HepG2 (cell line): ENCODE measurements around the gene DHRS12. TPM values are rescaled to one million over a fixed set of nuclear protein-coding genes. Genes with fewer than 3 reads are reported as not detected.

Experiments
- ATM ChIP-seq: fragments of 450-650 bp; IDR thresholded peaks from 2 replicates; pipeline ENCODE4 v1.7.1; 2017; ENCODE audit warnings: mild to moderate bottlenecking, borderline replicate concordance
- BCL6 ChIP-seq: IDR thresholded peaks from 2 replicates; pipeline ENCODE4 v1.6.1; 2016; ENCODE audit warnings: missing genetic modification reagents, missing compliant biosample characterization
- JUN ChIP-seq: sonication (generic); formaldehyde crosslinking; IDR thresholded peaks from 2 replicates; pipeline ENCODE4 v1.4.0; 2020; ENCODE audit warnings: mild to moderate bottlenecking, missing genetic modification reagents
- polyA plus RNA-seq, 8 experiments: library from polyadenylated mRNA; depleted of rRNA in 3 of 8; stranded (reverse) in 7 of 8; unstranded in 1 of 8; fragments of >200 nt; fragmentation: Illumina TruSeq in 4 of 8; extraction: Trizol in 4 of 8; gene quantifications; 2 replicates each; pipeline versions ENCODE4 v1.2.1 to v1.2.3, GENCODE V29; 2011 to 2016; ENCODE audit warnings: low read depth in 4 of 8, missing spikeins in 1 of 8, mixed read lengths in 1 of 8; ENCODE audit not compliant: insufficient read depth in 1 of 8
- total RNA-seq, 5 experiments: library from RNA; depleted of rRNA; stranded (reverse); fragments of >200 nt; fragmentation: Illumina TruSeq; extraction: Trizol; gene quantifications; 2 replicates each; pipeline ENCODE4 v1.2.3, GENCODE V29; 2016; ENCODE audit warnings: low read depth in 1 of 5
- TF ChIP-seq, protein P1 (sequence below): sonication (generic); formaldehyde crosslinking; IDR thresholded peaks from 2 replicates; pipeline ENCODE4 v1.4.0; 2020; ENCODE audit warnings: missing genetic modification reagents
- TF ChIP-seq, protein P2 (sequence below): sonication (generic); formaldehyde crosslinking; IDR thresholded peaks from 2 replicates; pipeline ENCODE4 v1.4.0; 2020; ENCODE audit warnings: missing genetic modification reagents
- TF ChIP-seq, protein P3 (sequence below): IDR thresholded peaks from 2 replicates; pipeline ENCODE4 v1.6.1; 2016; ENCODE audit warnings: low read depth
- TF ChIP-seq, protein P4 (sequence below): sonication (generic); formaldehyde crosslinking; conservative IDR thresholded peaks from 2 replicates; pipeline ENCODE4 v1.4.0; 2020; ENCODE audit warnings: missing genetic modification reagents

Gene DHRS12
- total and polyA plus RNA-seq, 2 of the 13 experiments (the other 11 are each of a cell fraction or from before 2014, with no cell fraction given), result 7.2 to 8.4 TPM

DNA sequence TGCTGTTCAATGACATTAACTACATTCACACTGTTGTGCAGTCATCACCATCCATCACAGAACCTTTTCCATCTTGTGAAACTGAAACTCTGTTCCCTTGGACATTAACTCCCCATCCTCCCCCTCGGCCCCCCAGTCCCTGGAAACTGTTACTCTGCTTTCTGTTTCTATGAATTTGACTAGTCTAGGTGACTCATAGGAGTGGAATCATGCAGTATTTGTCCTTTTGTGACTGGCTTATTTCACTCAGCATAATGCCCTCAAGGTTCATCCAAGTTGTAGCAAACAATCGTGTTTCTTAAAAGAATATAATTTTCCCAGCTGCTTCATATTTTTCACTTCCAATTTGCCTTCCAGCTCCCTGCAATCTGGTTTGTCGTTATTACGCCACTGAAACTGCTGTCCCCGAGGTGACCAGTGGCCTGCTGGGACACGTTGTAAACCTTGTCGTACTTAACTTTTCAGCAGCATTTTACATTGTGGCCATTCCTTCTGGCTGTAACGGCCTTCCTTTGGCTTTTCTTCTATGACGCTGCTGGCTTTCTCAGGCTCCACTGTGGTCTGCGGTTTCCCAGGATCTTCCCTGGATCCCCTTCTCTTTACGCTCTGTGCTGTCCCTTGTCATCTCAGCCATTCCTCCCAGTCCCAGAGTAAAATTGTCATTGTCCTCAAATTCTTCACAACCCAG, 74.0 kb downstream of the DHRS12 start (continued):
- TF ChIP-seq, protein P1, sequence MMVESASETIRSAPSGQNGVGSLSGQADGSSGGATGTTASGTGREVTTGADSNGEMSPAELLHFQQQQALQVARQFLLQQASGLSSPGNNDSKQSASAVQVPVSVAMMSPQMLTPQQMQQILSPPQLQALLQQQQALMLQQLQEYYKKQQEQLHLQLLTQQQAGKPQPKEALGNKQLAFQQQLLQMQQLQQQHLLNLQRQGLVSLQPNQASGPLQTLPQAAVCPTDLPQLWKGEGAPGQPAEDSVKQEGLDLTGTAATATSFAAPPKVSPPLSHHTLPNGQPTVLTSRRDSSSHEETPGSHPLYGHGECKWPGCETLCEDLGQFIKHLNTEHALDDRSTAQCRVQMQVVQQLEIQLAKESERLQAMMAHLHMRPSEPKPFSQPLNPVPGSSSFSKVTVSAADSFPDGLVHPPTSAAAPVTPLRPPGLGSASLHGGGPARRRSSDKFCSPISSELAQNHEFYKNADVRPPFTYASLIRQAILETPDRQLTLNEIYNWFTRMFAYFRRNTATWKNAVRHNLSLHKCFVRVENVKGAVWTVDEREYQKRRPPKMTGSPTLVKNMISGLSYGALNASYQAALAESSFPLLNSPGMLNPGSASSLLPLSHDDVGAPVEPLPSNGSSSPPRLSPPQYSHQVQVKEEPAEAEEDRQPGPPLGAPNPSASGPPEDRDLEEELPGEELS (CRISPR knock-in tag), result no peak
- TF ChIP-seq ATM, result no peak
- TF ChIP-seq, protein P2, sequence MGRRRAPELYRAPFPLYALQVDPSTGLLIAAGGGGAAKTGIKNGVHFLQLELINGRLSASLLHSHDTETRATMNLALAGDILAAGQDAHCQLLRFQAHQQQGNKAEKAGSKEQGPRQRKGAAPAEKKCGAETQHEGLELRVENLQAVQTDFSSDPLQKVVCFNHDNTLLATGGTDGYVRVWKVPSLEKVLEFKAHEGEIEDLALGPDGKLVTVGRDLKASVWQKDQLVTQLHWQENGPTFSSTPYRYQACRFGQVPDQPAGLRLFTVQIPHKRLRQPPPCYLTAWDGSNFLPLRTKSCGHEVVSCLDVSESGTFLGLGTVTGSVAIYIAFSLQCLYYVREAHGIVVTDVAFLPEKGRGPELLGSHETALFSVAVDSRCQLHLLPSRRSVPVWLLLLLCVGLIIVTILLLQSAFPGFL, result no peak
- TF ChIP-seq, protein P3, sequence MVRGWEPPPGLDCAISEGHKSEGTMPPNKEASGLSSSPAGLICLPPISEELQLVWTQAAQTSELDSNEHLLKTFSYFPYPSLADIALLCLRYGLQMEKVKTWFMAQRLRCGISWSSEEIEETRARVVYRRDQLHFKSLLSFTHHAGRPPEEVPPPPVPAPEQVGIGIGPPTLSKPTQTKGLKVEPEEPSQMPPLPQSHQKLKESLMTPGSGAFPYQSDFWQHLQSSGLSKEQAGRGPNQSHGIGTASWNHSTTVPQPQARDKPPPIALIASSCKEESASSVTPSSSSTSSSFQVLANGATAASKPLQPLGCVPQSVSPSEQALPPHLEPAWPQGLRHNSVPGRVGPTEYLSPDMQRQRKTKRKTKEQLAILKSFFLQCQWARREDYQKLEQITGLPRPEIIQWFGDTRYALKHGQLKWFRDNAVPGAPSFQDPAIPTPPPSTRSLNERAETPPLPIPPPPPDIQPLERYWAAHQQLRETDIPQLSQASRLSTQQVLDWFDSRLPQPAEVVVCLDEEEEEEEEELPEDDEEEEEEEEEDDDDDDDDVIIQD (CRISPR knock-in tag), result peak; percentile 50; the same call in 1 of the 2 replicates
- 0 out of 2 replicates have a peak, but pooled peaks have one; percentile 48 for TF ChIP-seq JUN (CRISPR knock-in tag)
- TF ChIP-seq BCL6 (CRISPR knock-in tag), result peak; percentile 61
- TF ChIP-seq, protein P4, sequence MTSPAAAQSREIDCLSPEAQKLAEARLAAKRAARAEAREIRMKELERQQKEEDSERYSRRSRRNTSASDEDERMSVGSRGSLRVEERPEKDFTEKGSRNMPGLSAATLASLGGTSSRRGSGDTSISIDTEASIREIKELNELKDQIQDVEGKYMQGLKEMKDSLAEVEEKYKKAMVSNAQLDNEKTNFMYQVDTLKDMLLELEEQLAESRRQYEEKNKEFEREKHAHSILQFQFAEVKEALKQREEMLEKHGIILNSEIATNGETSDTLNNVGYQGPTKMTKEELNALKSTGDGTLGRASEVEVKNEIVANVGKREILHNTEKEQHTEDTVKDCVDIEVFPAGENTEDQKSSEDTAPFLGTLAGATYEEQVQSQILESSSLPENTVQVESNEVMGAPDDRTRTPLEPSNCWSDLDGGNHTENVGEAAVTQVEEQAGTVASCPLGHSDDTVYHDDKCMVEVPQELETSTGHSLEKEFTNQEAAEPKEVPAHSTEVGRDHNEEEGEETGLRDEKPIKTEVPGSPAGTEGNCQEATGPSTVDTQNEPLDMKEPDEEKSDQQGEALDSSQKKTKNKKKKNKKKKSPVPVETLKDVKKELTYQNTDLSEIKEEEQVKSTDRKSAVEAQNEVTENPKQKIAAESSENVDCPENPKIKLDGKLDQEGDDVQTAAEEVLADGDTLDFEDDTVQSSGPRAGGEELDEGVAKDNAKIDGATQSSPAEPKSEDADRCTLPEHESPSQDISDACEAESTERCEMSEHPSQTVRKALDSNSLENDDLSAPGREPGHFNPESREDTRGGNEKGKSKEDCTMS, result no peak
